K562 (cell line): ENCODE data around the gene PTPRG. TPM values are rescaled to one million over a fixed set of nuclear protein-coding genes. Genes with fewer than 3 reads are reported as not detected.

Experiments used
- ATAC-seq: fragments of 200-7000 bp; cut with Tn5 transposase; 3 replicates; pipeline ENCODE4 v1.9.1; 2020; ENCODE audit warnings: moderate library complexity
- BruUV-seq: library from RNA; stranded (reverse); fragments of 400-500 nt; replicated peaks from 2 replicates; lab custom pipeline; 2021; lab: Mats Ljungman, UMichigan
- CTCF ChIA-PET: fragments of 300-600 bp; formaldehyde crosslinking; extraction: SDS; loops from one replicate; lab custom pipeline; 2021; ENCODE audit warnings: low intra/inter-chr PET ratio; lab: Yijun Ruan, JAX
- POLR2A ChIA-PET: fragments of 300-600, 350-650 bp; sonication (Branson Sonifier 250); formaldehyde crosslinking; extraction: SDS; loops from one replicate; lab custom pipeline; 2021; ENCODE audit warnings: antibody characterized with exemption, inconsistent platforms; lab: Yijun Ruan, JAX
- DNase-seq, 4 experiments: peaks; one replicate each; pipeline versions ENCODE4 v3.0.0 to v3.0.0-alpha.2; 2011 to 2018; ENCODE audit warnings: low spot score in 3 of 4, mixed read lengths in 3 of 4; ENCODE audit errors: extremely low read depth in 1 of 4
- FAIRE-seq: peaks from 2 replicates; lab custom pipeline; 2011; peaks lifted over from hg19 to GRCh38; lab: Jason Lieb, UNC
- H2AFZ ChIP-seq: 2 replicates; pipeline ENCODE4 v1.6.0; 2011; ENCODE audit warnings: low read depth, low read length, control low read depth, inconsistent platforms
- H3K27ac ChIP-seq: fragments of 200-600 bp; 3 replicates; pipeline ENCODE4 v1.8.0; 2011; ENCODE audit warnings: low read depth, mild to moderate bottlenecking, control low read depth, inconsistent platforms, low read length, moderate library complexity, mixed read lengths; ENCODE audit errors: extremely low read depth
- H3K27me3 ChIP-seq, 2 experiments: fragments of 300-600 bp in 1 of 2; 2 replicates in 1 of 2; 3 replicates in 1 of 2; pipeline versions ENCODE4 v1.6.0 to v1.8.0; 2011; ENCODE audit warnings: inconsistent platforms in 2 of 2, low read length in 2 of 2, mild to moderate bottlenecking in 1 of 2, mixed read lengths in 1 of 2, moderate library complexity in 1 of 2; ENCODE audit not compliant: control insufficient read depth in 2 of 2, insufficient read depth in 2 of 2
- H3K36me3 ChIP-seq: fragments of 300-600 bp; 3 replicates; pipeline ENCODE4 v1.8.0; 2011; ENCODE audit warnings: mild to moderate bottlenecking, low read length, inconsistent platforms; ENCODE audit not compliant: control insufficient read depth, insufficient read depth
- H3K4me1 ChIP-seq, 2 experiments: fragments of 200-600 bp in 1 of 2; replicated peaks in 1 of 2; 2 replicates in 1 of 2; 3 replicates in 1 of 2; pipeline versions ENCODE4 v1.5.1 to v1.8.0; 2011; ENCODE audit warnings: inconsistent platforms in 2 of 2, low read length in 2 of 2, mild to moderate bottlenecking in 1 of 2, mixed read lengths in 1 of 2, moderate library complexity in 1 of 2; ENCODE audit not compliant: control insufficient read depth in 2 of 2, insufficient read depth in 2 of 2
- H3K4me2 ChIP-seq: 2 replicates; pipeline ENCODE4 v1.6.1; 2011; ENCODE audit warnings: low read length, control low read depth, inconsistent platforms, mixed read lengths; ENCODE audit not compliant: insufficient read depth
- H3K4me3 ChIP-seq: fragments of 200-600 bp; sonication (generic), shearing (Covaris generic); 2 replicates; pipeline ENCODE4 v1.5.1; 2016; ENCODE audit warnings: control low read depth, inconsistent platforms
- H3K79me2 ChIP-seq: fragments of 200-600 bp; 3 replicates; pipeline ENCODE4 v1.8.0; 2011; ENCODE audit warnings: low read length, inconsistent platforms; ENCODE audit not compliant: control insufficient read depth, insufficient read depth
- H3K9ac ChIP-seq, 2 experiments: 2 replicates each; pipeline versions ENCODE4 v1.6.0 to v1.6.1; 2011; ENCODE audit warnings: low read depth in 2 of 2, low read length in 2 of 2, control low read depth in 1 of 2, inconsistent platforms in 1 of 2, mild to moderate bottlenecking in 1 of 2, mixed read lengths in 1 of 2; ENCODE audit not compliant: insufficient read depth in 1 of 2
- H3K9me1 ChIP-seq: one replicate; pipeline ENCODE4 v1.6.0; 2011; ENCODE audit warnings: inconsistent platforms, mild to moderate bottlenecking, low read length, moderate library complexity; ENCODE audit not compliant: control insufficient read depth, insufficient read depth
- H3K9me3 ChIP-seq: replicated peaks from 2 replicates; pipeline ENCODE4 v1.5.1; 2011; ENCODE audit warnings: low read depth, low read length, inconsistent platforms; ENCODE audit not compliant: control insufficient read depth, insufficient read depth
- H4K20me1 ChIP-seq: replicated peaks from 2 replicates; pipeline ENCODE4 v1.6.1; 2011; ENCODE audit warnings: low read length, inconsistent platforms, mixed read lengths; ENCODE audit not compliant: control insufficient read depth, insufficient read depth
- CCNT2 ChIP-seq: IDR thresholded peaks from 2 replicates; pipeline ENCODE4 v1.6.1; 2011; ENCODE audit warnings: borderline replicate concordance, low read depth, mild to moderate bottlenecking, moderate library complexity, mixed read lengths, low read length; ENCODE audit not compliant: insufficient read length; ENCODE audit errors: extremely low read depth
- MTA1 ChIP-seq: fragments of 450-650 bp; IDR thresholded peaks from 2 replicates; pipeline ENCODE4 v1.6.1; 2017; ENCODE audit warnings: borderline replicate concordance
- ZBTB11 ChIP-seq, 3 experiments: fragments of 200-800 bp in 1 of 3; fragments of 250-450 bp in 1 of 3; fragments of 450-650 bp in 1 of 3; sonication (Bioruptor Pico) in 1 of 3; sonication (Bioruptor generic) in 1 of 3; formaldehyde crosslinking in 1 of 3; IDR thresholded peaks; 2 replicates each; pipeline versions ENCODE4 v1.6.1 to v1.8.0; 2016 to 2022; ENCODE audit warnings: mild to moderate bottlenecking in 2 of 3, missing genetic modification characterization in 2 of 3, missing compliant biosample characterization in 1 of 3, moderate library complexity in 1 of 3
- WGBS: fragments of 100-300 bp; shearing (Covaris generic); methylation state at CpG from one replicate; pipeline ENCODE4 v1.1.6; 2016; ENCODE audit warnings: low coverage, mixed read lengths; ENCODE audit not compliant: insufficient coverage; ENCODE audit errors: missing lambda C conversion rate; 5-methylcytosine and 5-hydroxymethylcytosine counted together
- in situ Hi-C: fragments of 300-500 bp; cut with MboI; formaldehyde crosslinking; loops from 4 replicates; pipeline ENCODE4 v1.15.0; 2018; ENCODE audit warnings: inconsistent platforms, mixed read lengths
- intact Hi-C: fragments of 100-400 bp; cut with micrococcal nuclease; formaldehyde crosslinking; loops from 2 replicates; pipeline ENCODE4 v1.14.2; 2022
- polyA plus RNA-seq, 8 experiments: library from polyadenylated mRNA; depleted of rRNA in 4 of 8; stranded (reverse) in 5 of 8; unstranded in 3 of 8; fragments of >200 nt; fragmentation: Nextera tagmentation in 2 of 8; fragmentation: Illumina TruSeq in 1 of 8; extraction: Ambion mirVana in 2 of 8; extraction: Trizol in 1 of 8; gene quantifications; 2 replicates each; pipeline versions ENCODE4 v1.2.1 to v1.2.3, GENCODE V29; 2011 to 2014; ENCODE audit warnings: inconsistent platforms in 1 of 8, missing spikeins in 1 of 8
- total RNA-seq, 7 experiments: library from RNA; depleted of rRNA in 6 of 7; stranded (reverse); fragments of >200 nt in 6 of 7; fragmentation: Illumina TruSeq in 2 of 7; extraction: Trizol in 2 of 7; gene quantifications; 2 replicates each; pipeline versions ENCODE4 v1.2.1 to v1.2.3, GENCODE V29; 2011 to 2021; ENCODE audit warnings: low replicate concordance in 1 of 7

The PTPRG gene
- total and polyA plus RNA-seq, 9 of the 15 experiments (the other 6 are each of a cell fraction or from before 2014, with no cell fraction given): 0.16 TPM; not detected in 8

GRCh38 chr3:62252438-62253157 is 691.2 kb downstream of the PTPRG start:
- CTCF ChIA-PET: no interaction called here
- no TSS peak for BruUV-seq
- WGBS: 0% methylated on average over 2 of the region's 2 CpGs

More at GRCh38 chr3:62252438-62253157, 691.2 kb downstream of the PTPRG start:
- no peak for TF ChIP-seq MTA1
- 0 out of 6 replicates have a peak, but pooled peaks of 1 of the 3 experiments have one; percentile 1 for TF ChIP-seq ZBTB11 (CRISPR knock-in tag; IDR thresholded peaks at IDR 0.05)
- TF ChIP-seq CCNT2: no peak
- TF ChIP-seq, all 486 proteins: peak for 1
- Histone ChIP-seq H3K27me3 (no peaks in the 10 kb centered on the region), H3K4me2 (no peak overlapping the region), H3K79me2 (no peaks in the 10 kb centered on the region), H3K9me1 (no peaks in the 10 kb centered on the region), H2AFZ (no peak overlapping the region), H3K9me3 (no peaks in the 10 kb centered on the region), H3K4me3 (no peak overlapping the region), H3K9ac (no peak overlapping the region), H4K20me1 (no peaks in the 10 kb centered on the region), H3K36me3 (no peaks in the 10 kb centered on the region), H3K27ac (no peak overlapping the region), H3K4me1 (no peaks in the 10 kb centered on the region)
- FAIRE-seq: no peak
- DNase-seq: no peak
- in situ Hi-C loops: no loop called here
- intact Hi-C loops: no loop called here
- ATAC-seq: no peak
- POLR2A ChIA-PET: no interaction called here
